Calu3 (cell line): ENCODE results near the gene TYR. TPM values are rescaled to one million over a fixed set of nuclear protein-coding genes. Genes with fewer than 3 reads are reported as not detected.
"Not testable (repeated sequence)": the region's sequence is repeated elsewhere in the genome, so short reads cannot be mapped to it uniquely, and the experiment has no call there.

Experiments used
- BruUV-seq: library from RNA; stranded (reverse); fragments of 400-500 nt; replicated peaks from 2 replicates; lab custom pipeline; 2021; lab: Mats Ljungman, UMichigan
- CTCF ChIA-PET: fragments of 300-600 bp; sonication (Branson Sonifier 250); formaldehyde crosslinking; loops from one replicate; lab custom pipeline; 2022; ENCODE audit warnings: antibody characterized with exemption; lab: Charles Lee
- DNase-seq: peaks from one replicate; pipeline ENCODE4 v3.0.0; 2022
- H3K27ac Mint-ChIP-seq: one replicate; pipeline ENCODE4 v1.8.0; 2022; ENCODE audit warnings: mixed read lengths; ENCODE audit not compliant: unreplicated experiment
- H3K27me3 Mint-ChIP-seq: one replicate; pipeline ENCODE4 v1.8.0; 2022; ENCODE audit warnings: mixed read lengths; ENCODE audit not compliant: unreplicated experiment
- H3K36me3 Mint-ChIP-seq: one replicate; pipeline ENCODE4 v1.8.0; 2022; ENCODE audit warnings: mild to moderate bottlenecking, moderate library complexity, mixed read lengths; ENCODE audit not compliant: insufficient read depth, unreplicated experiment
- H3K4me1 Mint-ChIP-seq: one replicate; pipeline ENCODE4 v1.8.0; 2022; ENCODE audit warnings: mild to moderate bottlenecking, low read depth, mixed read lengths; ENCODE audit not compliant: unreplicated experiment
- H3K4me3 Mint-ChIP-seq: one replicate; pipeline ENCODE4 v1.8.0; 2022; ENCODE audit warnings: mild to moderate bottlenecking, low read depth, moderate library complexity, mixed read lengths; ENCODE audit not compliant: unreplicated experiment
- H3K9me3 Mint-ChIP-seq: one replicate; pipeline ENCODE4 v1.8.0; 2022; ENCODE audit warnings: low read depth, mixed read lengths; ENCODE audit not compliant: unreplicated experiment
- CTCF ChIP-seq: fragments of 200-600 bp; IDR thresholded peaks from one replicate; pipeline ENCODE4 v1.8.0; 2022; ENCODE audit warnings: antibody characterized with exemption; ENCODE audit not compliant: unreplicated experiment
- intact Hi-C: fragments of 100-400 bp; cut with micrococcal nuclease; formaldehyde crosslinking; loops from one replicate; pipeline ENCODE4 v1.10.0; 2022; ENCODE audit not compliant: unreplicated experiment
- total RNA-seq: library from RNA; stranded (reverse); gene quantifications from 2 replicates; pipeline ENCODE4 v1.2.3, GENCODE V29; 2022

Gene TYR
- total RNA-seq, 1 experiment from 2014 or later: not detected

GRCh38 chr11:89267660-89268302 is 90.1 kb downstream of the TYR start:
- intact Hi-C loops: no loop called here
- DNase-seq: no peak
- TF ChIP-seq CTCF: no peak
- Mint-ChIP-seq H3K27me3 (no peaks in the 10 kb centered on the region), H3K9me3 (peaks cover 3% of the 10 kb centered on the region), H3K4me3 (no peak overlapping the region), H3K4me1 (no peaks in the 10 kb centered on the region), H3K27ac (no peak overlapping the region), H3K36me3 (no peaks in the 10 kb centered on the region)
- BruUV-seq: no TSS peak
- CTCF ChIA-PET: no interaction called here

- BruUV-seq, H3K4me3 Mint-ChIP-seq: not testable (repeated sequence)
Measured at GRCh38 chr11:89272540-89273088, 94.9 kb downstream of the TYR start.

GRCh38 chr11:89273220-89273619 is 95.5 kb downstream of the TYR start:
- BruUV-seq, DNase-seq, intact Hi-C loops, CTCF ChIA-PET, H3K27me3 Mint-ChIP-seq, H3K4me3 Mint-ChIP-seq, H3K9me3 Mint-ChIP-seq, H3K4me1 Mint-ChIP-seq, H3K27ac Mint-ChIP-seq, H3K36me3 Mint-ChIP-seq: not testable (repeated sequence)

More at GRCh38 chr11:89272540-89273088, 94.9 kb downstream of the TYR start:
- DNase-seq, CTCF ChIA-PET, H3K9me3 Mint-ChIP-seq, intact Hi-C loops, H3K36me3 Mint-ChIP-seq, H3K4me1 Mint-ChIP-seq, H3K27ac Mint-ChIP-seq, H3K27me3 Mint-ChIP-seq: not testable (repeated sequence)

GRCh38 chr11:89275966-89276365 is 98.3 kb downstream of the TYR start:
- intact Hi-C loops: no loop called here
- Mint-ChIP-seq H3K4me3 (no peak overlapping the region), H3K9me3 (no peaks in the 10 kb centered on the region), H3K27ac (no peak overlapping the region), H3K4me1 (no peaks in the 10 kb centered on the region), H3K36me3 (no peaks in the 10 kb centered on the region), H3K27me3 (no peaks in the 10 kb centered on the region)
- DNase-seq: no peak
- TF ChIP-seq CTCF: no peak
- CTCF ChIA-PET: no interaction called here
- no TSS peak for BruUV-seq

- CTCF ChIA-PET: no interaction called here
- no peaks in the 10 kb centered on the region for H3K27me3 Mint-ChIP-seq
- no TSS peak for BruUV-seq
- no peak overlapping the region for H3K27ac Mint-ChIP-seq
- H3K9me3 Mint-ChIP-seq: no peaks in the 10 kb centered on the region
- DNase-seq: no peak
- intact Hi-C loops: no loop called here
- TF ChIP-seq CTCF: no peak
- H3K4me3 Mint-ChIP-seq: no peak overlapping the region
- H3K4me1 Mint-ChIP-seq: no peaks in the 10 kb centered on the region
- no peaks in the 10 kb centered on the region for H3K36me3 Mint-ChIP-seq
Measured at GRCh38 chr11:89279176-89279575, 101.5 kb downstream of the TYR start.

- BruUV-seq, H3K36me3 Mint-ChIP-seq, H3K27ac Mint-ChIP-seq, H3K4me1 Mint-ChIP-seq, intact Hi-C loops, H3K4me3 Mint-ChIP-seq, H3K27me3 Mint-ChIP-seq, H3K9me3 Mint-ChIP-seq, CTCF ChIA-PET, DNase-seq: not testable (repeated sequence)
Measured at GRCh38 chr11:89281032-89281677, 103.5 kb downstream of the TYR start.

- H3K27ac Mint-ChIP-seq: not testable (repeated sequence)
Measured at GRCh38 chr11:89286601-89287000, 108.9 kb downstream of the TYR start.

More at GRCh38 chr11:89286601-89287000, 108.9 kb downstream of the TYR start:
- H3K4me3 Mint-ChIP-seq, H3K27me3 Mint-ChIP-seq, intact Hi-C loops, H3K36me3 Mint-ChIP-seq, H3K9me3 Mint-ChIP-seq, BruUV-seq, DNase-seq, CTCF ChIA-PET, H3K4me1 Mint-ChIP-seq: not testable (repeated sequence)
